ENCODE data around the gene PCYOX1L. TPM values are rescaled to one million over a fixed set of nuclear protein-coding genes. Genes with fewer than 3 reads are reported as not detected.

The PCYOX1L gene
- total and polyA plus RNA-seq, 2 experiments from 2014 or later, result 6.7 to 14.7 TPM

DNA sequence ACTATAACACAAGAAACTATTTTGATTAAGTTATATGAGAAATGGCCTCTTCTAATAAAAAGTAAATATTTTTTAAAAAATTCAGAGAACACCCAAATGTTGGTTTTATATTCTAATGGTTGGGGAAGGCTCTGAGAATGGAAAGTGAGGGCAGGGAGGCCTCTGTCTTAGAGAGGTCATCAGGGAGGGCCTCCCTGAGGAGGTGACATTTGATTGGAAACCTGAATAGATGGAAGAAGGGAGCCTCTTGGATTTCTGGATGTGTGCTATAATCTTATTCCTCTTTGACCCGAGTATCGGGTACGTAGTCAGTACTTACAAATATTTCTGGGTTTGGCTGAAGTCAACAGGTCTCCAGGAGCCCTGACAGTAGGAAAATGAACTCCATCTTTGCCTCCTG, 38.7 kb upstream of the PCYOX1L start (continued):
- TF ChIP-seq JUNB (IDR thresholded peaks at IDR 0.05; ENCODE audit: unreplicated experiment) (no peak), NANOG (IDR thresholded peaks at IDR 0.05; ENCODE audit: borderline replicate concordance) (no peak), ZNF114 (CRISPR knock-in tag; IDR thresholded peaks at IDR 0.05) (no peak), STAT1 (IDR thresholded peaks at IDR 0.05; ENCODE audit: unreplicated experiment) (no peak), EZH2phosphoT487 (IDR thresholded peaks at IDR 0.05; ENCODE audit: unreplicated experiment) (no peak)
- TF ChIP-seq, protein P1, sequence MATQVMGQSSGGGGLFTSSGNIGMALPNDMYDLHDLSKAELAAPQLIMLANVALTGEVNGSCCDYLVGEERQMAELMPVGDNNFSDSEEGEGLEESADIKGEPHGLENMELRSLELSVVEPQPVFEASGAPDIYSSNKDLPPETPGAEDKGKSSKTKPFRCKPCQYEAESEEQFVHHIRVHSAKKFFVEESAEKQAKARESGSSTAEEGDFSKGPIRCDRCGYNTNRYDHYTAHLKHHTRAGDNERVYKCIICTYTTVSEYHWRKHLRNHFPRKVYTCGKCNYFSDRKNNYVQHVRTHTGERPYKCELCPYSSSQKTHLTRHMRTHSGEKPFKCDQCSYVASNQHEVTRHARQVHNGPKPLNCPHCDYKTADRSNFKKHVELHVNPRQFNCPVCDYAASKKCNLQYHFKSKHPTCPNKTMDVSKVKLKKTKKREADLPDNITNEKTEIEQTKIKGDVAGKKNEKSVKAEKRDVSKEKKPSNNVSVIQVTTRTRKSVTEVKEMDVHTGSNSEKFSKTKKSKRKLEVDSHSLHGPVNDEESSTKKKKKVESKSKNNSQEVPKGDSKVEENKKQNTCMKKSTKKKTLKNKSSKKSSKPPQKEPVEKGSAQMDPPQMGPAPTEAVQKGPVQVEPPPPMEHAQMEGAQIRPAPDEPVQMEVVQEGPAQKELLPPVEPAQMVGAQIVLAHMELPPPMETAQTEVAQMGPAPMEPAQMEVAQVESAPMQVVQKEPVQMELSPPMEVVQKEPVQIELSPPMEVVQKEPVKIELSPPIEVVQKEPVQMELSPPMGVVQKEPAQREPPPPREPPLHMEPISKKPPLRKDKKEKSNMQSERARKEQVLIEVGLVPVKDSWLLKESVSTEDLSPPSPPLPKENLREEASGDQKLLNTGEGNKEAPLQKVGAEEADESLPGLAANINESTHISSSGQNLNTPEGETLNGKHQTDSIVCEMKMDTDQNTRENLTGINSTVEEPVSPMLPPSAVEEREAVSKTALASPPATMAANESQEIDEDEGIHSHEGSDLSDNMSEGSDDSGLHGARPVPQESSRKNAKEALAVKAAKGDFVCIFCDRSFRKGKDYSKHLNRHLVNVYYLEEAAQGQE (IDR thresholded peaks at IDR 0.05; ENCODE audit: unreplicated experiment), result no peak

DNA sequence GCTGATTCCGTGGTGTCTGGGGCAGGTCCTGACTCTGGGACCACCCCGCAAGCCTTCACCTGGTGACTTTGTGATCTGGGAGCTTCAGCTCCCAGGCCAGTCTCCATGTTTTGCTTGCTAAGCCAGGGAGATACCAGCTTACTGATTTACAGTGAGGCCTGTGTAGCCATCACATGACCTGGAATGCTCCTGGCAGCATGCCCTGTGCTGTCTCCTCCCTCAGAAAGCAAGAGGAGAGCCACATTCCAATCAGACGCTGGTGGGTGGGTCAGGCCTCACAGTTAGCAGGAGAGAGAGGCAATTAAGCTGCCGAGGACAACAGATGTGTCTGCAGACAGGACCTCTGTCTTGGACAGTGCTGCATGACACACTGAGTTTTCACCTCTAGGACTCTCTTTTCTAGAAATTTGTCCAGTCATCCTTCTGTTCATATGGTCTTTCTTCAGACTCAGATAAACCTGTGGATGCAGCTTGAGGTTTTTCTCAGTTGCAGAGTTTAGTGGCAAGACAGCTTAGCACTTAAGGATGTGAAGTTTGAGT, 37.0 kb upstream of the PCYOX1L start:
- DNase-seq (ENCODE audit: low spot score) (peak; percentile 22), ATAC-seq (peak; percentile 63)
- H3K36me3 Mint-ChIP-seq (ENCODE audit: low read depth), result no peaks in the 10 kb centered on the region
- no peaks in the 10 kb centered on the region for H4K20me1 ChIP-seq (replicated peaks; ENCODE audit: insufficient read depth)
- no peaks in the 10 kb centered on the region for H3K79me2 ChIP-seq (replicated peaks; ENCODE audit: insufficient read depth)
- no peak overlapping the region for H3K27ac Mint-ChIP-seq
- peaks cover 14% of the 10 kb centered on the region for H3K4me1 Mint-ChIP-seq
- no peak overlapping the region for H3K4me2 ChIP-seq
- no peaks in the 10 kb centered on the region for H3K27me3 ChIP-seq (ENCODE audit: insufficient read depth)
- H3K4me3 Mint-ChIP-seq, result no peak overlapping the region
- H3K4me1 ChIP-seq (ENCODE audit: insufficient read depth), result no peaks in the 10 kb centered on the region
- no peak overlapping the region for H2AFZ ChIP-seq
- no peaks in the 10 kb centered on the region for H3K36me3 ChIP-seq (ENCODE audit: insufficient read depth)
- no peak overlapping the region for H3K4me3 ChIP-seq
- no peaks in the 10 kb centered on the region for H3K9me3 Mint-ChIP-seq
- no peaks in the 10 kb centered on the region for H3K9me2 ChIP-seq (ENCODE audit: insufficient read depth)
- H3F3A ChIP-seq (replicated peaks; ENCODE audit: low read depth), result no peaks in the 10 kb centered on the region
- no peak overlapping the region for H3K27ac ChIP-seq (ENCODE audit: low read depth)
- no peaks in the 10 kb centered on the region for H3K27me3 Mint-ChIP-seq (ENCODE audit: insufficient read depth, low read depth, poor library complexity)
- TF ChIP-seq NANOG (IDR thresholded peaks at IDR 0.05; ENCODE audit: borderline replicate concordance) (no peak), ZNF462 (CRISPR knock-in tag; IDR thresholded peaks at IDR 0.05) (no peak), EZH2phosphoT487 (IDR thresholded peaks at IDR 0.05; ENCODE audit: unreplicated experiment) (no peak), POLR2AphosphoS5 (IDR thresholded peaks at IDR 0.05; ENCODE audit: low read depth) (no peak), EZH2 (IDR thresholded peaks at IDR 0.05; ENCODE audit: low read depth, unreplicated experiment) (no peak)
- TF ChIP-seq, protein P2, sequence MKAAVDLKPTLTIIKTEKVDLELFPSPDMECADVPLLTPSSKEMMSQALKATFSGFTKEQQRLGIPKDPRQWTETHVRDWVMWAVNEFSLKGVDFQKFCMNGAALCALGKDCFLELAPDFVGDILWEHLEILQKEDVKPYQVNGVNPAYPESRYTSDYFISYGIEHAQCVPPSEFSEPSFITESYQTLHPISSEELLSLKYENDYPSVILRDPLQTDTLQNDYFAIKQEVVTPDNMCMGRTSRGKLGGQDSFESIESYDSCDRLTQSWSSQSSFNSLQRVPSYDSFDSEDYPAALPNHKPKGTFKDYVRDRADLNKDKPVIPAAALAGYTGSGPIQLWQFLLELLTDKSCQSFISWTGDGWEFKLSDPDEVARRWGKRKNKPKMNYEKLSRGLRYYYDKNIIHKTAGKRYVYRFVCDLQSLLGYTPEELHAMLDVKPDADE (IDR thresholded peaks at IDR 0.05), result no peak
- TF ChIP-seq, protein P3, sequence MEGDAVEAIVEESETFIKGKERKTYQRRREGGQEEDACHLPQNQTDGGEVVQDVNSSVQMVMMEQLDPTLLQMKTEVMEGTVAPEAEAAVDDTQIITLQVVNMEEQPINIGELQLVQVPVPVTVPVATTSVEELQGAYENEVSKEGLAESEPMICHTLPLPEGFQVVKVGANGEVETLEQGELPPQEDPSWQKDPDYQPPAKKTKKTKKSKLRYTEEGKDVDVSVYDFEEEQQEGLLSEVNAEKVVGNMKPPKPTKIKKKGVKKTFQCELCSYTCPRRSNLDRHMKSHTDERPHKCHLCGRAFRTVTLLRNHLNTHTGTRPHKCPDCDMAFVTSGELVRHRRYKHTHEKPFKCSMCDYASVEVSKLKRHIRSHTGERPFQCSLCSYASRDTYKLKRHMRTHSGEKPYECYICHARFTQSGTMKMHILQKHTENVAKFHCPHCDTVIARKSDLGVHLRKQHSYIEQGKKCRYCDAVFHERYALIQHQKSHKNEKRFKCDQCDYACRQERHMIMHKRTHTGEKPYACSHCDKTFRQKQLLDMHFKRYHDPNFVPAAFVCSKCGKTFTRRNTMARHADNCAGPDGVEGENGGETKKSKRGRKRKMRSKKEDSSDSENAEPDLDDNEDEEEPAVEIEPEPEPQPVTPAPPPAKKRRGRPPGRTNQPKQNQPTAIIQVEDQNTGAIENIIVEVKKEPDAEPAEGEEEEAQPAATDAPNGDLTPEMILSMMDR (conservative IDR thresholded peaks at IDR 0.05; ENCODE audit: low read depth in 2 of 2), result no peak

Data from GM23338 (cell line).